ENCODE data around the gene ARID4A.

GRCh38 chr14:58398495-58398894 lies 100.1 kb downstream of the ARID4A start:
- TF ChIP-seq CTCF (IDR thresholded peaks at IDR 0.05; ENCODE audit: poor library complexity) (no peak), EZH2phosphoT487 (IDR thresholded peaks at IDR 0.05; ENCODE audit: low read depth, severe bottlenecking, unreplicated experiment) (no peak)

Data from hepatocyte (in vitro differentiated cells).